Natural killer cell (primary cell): ENCODE results near the gene GARNL3. TPM values are rescaled to one million over a fixed set of nuclear protein-coding genes. Genes with fewer than 3 reads are reported as not detected.

Experiments used
- ATAC-seq, 3 donors: fragments of 150-1000 bp in 2 of 3; fragments of 200-7000 bp in 1 of 3; cut with Tn5 transposase; 1 replicate in 1 of 3; 2 replicates in 2 of 3; pipeline ENCODE4 v1.10.0; 2021; ENCODE audit warnings: mild to moderate bottlenecking in 2 of 3, moderate library complexity in 2 of 3
- DNase-seq, 2 donors: peaks; one replicate each; pipeline versions ENCODE4 v3.0.0 to v3.0.0-alpha.2; 2013 to 2021; ENCODE audit warnings: mixed read lengths in 1 of 2
- H3K27ac ChIP-seq: one replicate; pipeline ENCODE4 v1.5.1; 2013; ENCODE audit warnings: mild to moderate bottlenecking, low read length
- H3K27me3 ChIP-seq: one replicate; pipeline ENCODE4 v1.6.1; 2013; ENCODE audit warnings: low read length; ENCODE audit not compliant: control insufficient read depth, insufficient read depth
- H3K36me3 ChIP-seq: one replicate; pipeline ENCODE4 v1.6.1; 2013; ENCODE audit warnings: low read length; ENCODE audit not compliant: control insufficient read depth, insufficient read depth
- H3K4me1 ChIP-seq: one replicate; pipeline ENCODE4 v1.6.1; 2013; ENCODE audit warnings: low read length; ENCODE audit not compliant: control insufficient read depth, insufficient read depth
- H3K4me3 ChIP-seq: one replicate; pipeline ENCODE4 v1.5.1; 2013; ENCODE audit warnings: low read length
- H3K9me3 ChIP-seq: one replicate; pipeline ENCODE4 v1.6.1; 2013; ENCODE audit warnings: low read length; ENCODE audit not compliant: control insufficient read depth, insufficient read depth
- H3K27ac Mint-ChIP-seq, 2 donors: one replicate each; pipeline ENCODE4 v1.8.0; 2022; ENCODE audit warnings: mild to moderate bottlenecking in 2 of 2, mixed read lengths in 2 of 2, moderate library complexity in 1 of 2
- H3K27me3 Mint-ChIP-seq, 2 donors: one replicate each; pipeline ENCODE4 v1.8.0; 2022; ENCODE audit warnings: low read depth in 2 of 2, mixed read lengths in 2 of 2
- H3K36me3 Mint-ChIP-seq: one replicate; pipeline ENCODE4 v1.8.0; 2022; ENCODE audit warnings: mixed read lengths
- H3K4me1 Mint-ChIP-seq, 2 donors: one replicate each; pipeline ENCODE4 v1.8.0; 2022; ENCODE audit warnings: mixed read lengths in 2 of 2
- H3K4me3 Mint-ChIP-seq: one replicate; pipeline ENCODE4 v1.8.0; 2022; ENCODE audit warnings: mild to moderate bottlenecking, moderate library complexity, mixed read lengths
- H3K9me3 Mint-ChIP-seq, 2 donors: one replicate each; pipeline ENCODE4 v1.8.0; 2022; ENCODE audit warnings: mixed read lengths in 2 of 2
- WGBS: methylation state at CpG from one replicate; pipeline ENCODE4 v1.1.7; 2013; ENCODE audit warnings: missing lambda C conversion rate; ENCODE audit not compliant: insufficient coverage; 5-methylcytosine and 5-hydroxymethylcytosine counted together
- intact Hi-C: fragments of 100-400 bp; cut with micrococcal nuclease; formaldehyde crosslinking; loops from one replicate; pipeline ENCODE4 v1.14.2; 2022
- total RNA-seq, 4 donors: library from RNA; stranded (reverse); fragments of 120-200 nt in 1 of 4; gene quantifications; one replicate each; pipeline versions ENCODE4 v1.2.3 to v1.2.4, GENCODE V29; 2013 to 2022
- TF ChIP-seq, protein P1 (sequence below): fragments of 200-600 bp; IDR thresholded peaks from one replicate; pipeline ENCODE4 v1.8.0; 2022; ENCODE audit warnings: antibody characterized with exemption

Gene GARNL3
- total RNA-seq, 3 donors from 2014 or later (not counting 1 experiment from before 2014, with no cell fraction given): 3.8 to 6.0 (median 6.0) TPM

DNA sequence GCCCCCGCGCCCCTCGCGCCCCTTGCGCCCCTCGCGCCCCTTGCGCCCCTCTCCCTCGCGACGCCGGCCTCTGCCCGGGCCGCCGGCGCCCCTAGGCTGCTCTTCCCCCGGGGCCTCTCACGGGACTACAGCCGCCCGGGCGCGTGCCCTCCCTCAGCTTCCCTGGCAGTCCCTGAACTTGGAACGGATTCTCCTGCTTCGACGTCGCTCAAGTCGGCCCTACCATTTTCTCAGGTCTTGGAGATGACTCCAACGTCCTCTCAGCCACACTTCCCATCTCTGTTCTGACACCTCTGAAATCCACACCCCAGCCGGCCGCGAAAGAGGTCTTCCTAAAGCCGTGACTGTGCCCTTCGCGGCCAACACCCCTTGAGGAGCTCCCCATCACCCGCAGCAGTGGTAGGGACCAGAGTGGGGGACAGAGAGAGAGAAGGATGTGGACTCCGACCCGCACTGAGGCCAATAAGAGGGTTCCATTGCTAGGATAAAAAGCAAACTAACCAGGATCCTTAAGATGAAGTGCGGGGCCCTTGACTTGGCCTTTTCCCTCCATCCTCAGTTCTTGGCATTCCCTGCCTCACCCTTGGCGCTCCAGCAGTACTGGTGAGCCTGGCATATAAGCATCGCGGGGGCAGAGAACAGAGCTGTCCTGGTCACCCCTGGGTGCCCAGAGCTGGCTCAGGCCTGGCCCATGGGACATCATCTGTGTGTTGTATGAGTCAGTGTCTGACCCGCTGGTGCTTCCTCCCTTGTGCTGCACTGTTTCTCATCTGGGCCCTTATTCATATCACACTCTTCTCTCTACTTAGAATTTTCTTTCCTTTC lies 38.6 kb upstream of the GARNL3 start:
- H3K4me3 ChIP-seq: no peak overlapping the region
- TF ChIP-seq, protein P1, sequence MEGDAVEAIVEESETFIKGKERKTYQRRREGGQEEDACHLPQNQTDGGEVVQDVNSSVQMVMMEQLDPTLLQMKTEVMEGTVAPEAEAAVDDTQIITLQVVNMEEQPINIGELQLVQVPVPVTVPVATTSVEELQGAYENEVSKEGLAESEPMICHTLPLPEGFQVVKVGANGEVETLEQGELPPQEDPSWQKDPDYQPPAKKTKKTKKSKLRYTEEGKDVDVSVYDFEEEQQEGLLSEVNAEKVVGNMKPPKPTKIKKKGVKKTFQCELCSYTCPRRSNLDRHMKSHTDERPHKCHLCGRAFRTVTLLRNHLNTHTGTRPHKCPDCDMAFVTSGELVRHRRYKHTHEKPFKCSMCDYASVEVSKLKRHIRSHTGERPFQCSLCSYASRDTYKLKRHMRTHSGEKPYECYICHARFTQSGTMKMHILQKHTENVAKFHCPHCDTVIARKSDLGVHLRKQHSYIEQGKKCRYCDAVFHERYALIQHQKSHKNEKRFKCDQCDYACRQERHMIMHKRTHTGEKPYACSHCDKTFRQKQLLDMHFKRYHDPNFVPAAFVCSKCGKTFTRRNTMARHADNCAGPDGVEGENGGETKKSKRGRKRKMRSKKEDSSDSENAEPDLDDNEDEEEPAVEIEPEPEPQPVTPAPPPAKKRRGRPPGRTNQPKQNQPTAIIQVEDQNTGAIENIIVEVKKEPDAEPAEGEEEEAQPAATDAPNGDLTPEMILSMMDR: no peak
- Mint-ChIP-seq H3K4me1 (peaks cover 15 to 32% of the 10 kb centered on the region in 2 donors), H3K27me3 (peaks cover 10 to 17% of the 10 kb centered on the region in 2 donors), H3K27ac (peak overlapping the region; percentile 70 to 98), H3K9me3 (no peaks in the 10 kb centered on the region), H3K4me3 (peak overlapping the region; percentile 87), H3K36me3 (no peaks in the 10 kb centered on the region)
- peaks cover 22% of the 10 kb centered on the region for H3K4me1 ChIP-seq
- no peaks in the 10 kb centered on the region for H3K36me3 ChIP-seq
- intact Hi-C loops: loop anchor here (10.0 kb wide), 2 partner anchors 169 to 689 kb away; partner anchors contain the start of genes SLC2A8 and ST6GALNAC4
- 30% methylated on average over 42 of the region's 42 CpGs for WGBS
- ATAC-seq: no peak
- DNase-seq: peak in 1 of 2 donors; percentile 35
- peaks cover 2% of the 10 kb centered on the region for H3K27me3 ChIP-seq
- no peak overlapping the region for H3K27ac ChIP-seq
- no peaks in the 10 kb centered on the region for H3K9me3 ChIP-seq

GRCh38 chr9:127229691-127230417 lies 34.7 kb upstream of the GARNL3 start:
- H3K27me3 ChIP-seq: peaks cover 2% of the 10 kb centered on the region
- TF ChIP-seq, protein P1: no peak
- no peak for DNase-seq

GRCh38 chr9:127231666-127232065 lies 32.9 kb upstream of the GARNL3 start:
- Mint-ChIP-seq H3K27ac (no peak overlapping the region), H3K4me3 (no peak overlapping the region), H3K9me3 (no peaks in the 10 kb centered on the region), H3K4me1 (peaks cover under 1 to 2% of the 10 kb centered on the region in 2 donors), H3K36me3 (no peaks in the 10 kb centered on the region), H3K27me3 (peaks cover 22 to 40% of the 10 kb centered on the region in 2 donors)
- TF ChIP-seq, protein P1: no peak
- Histone ChIP-seq H3K36me3 (no peaks in the 10 kb centered on the region), H3K27ac (no peak overlapping the region), H3K4me1 (peaks cover 2% of the 10 kb centered on the region), H3K4me3 (no peak overlapping the region), H3K9me3 (no peaks in the 10 kb centered on the region), H3K27me3 (no peaks in the 10 kb centered on the region)
- no peak for ATAC-seq
- intact Hi-C loops: no loop called here
- WGBS: 100% methylated on average over 3 of the region's 3 CpGs
- DNase-seq: no peak

More at GRCh38 chr9:127229691-127230417, 34.7 kb upstream of the GARNL3 start:
- WGBS: 89% methylated on average over 4 of the region's 4 CpGs
- H3K36me3 ChIP-seq: no peaks in the 10 kb centered on the region
- no peak for ATAC-seq
- no peak overlapping the region for H3K4me3 ChIP-seq
- H3K27ac Mint-ChIP-seq: no peak overlapping the region
- no peak overlapping the region for H3K4me3 Mint-ChIP-seq
- no peaks in the 10 kb centered on the region for H3K36me3 Mint-ChIP-seq
- intact Hi-C loops: loop anchor here (10.0 kb wide), 2 partner anchors 165 to 685 kb away; partner anchors contain the start of genes SLC2A8 and ST6GALNAC4
- H3K4me1 Mint-ChIP-seq: peaks cover 10 to 13% of the 10 kb centered on the region in 2 donors
- peaks cover 12% of the 10 kb centered on the region for H3K4me1 ChIP-seq
- H3K9me3 Mint-ChIP-seq: no peaks in the 10 kb centered on the region
- no peak overlapping the region for H3K27ac ChIP-seq
- H3K9me3 ChIP-seq: no peaks in the 10 kb centered on the region
- peaks cover 23 to 32% of the 10 kb centered on the region in 2 donors for H3K27me3 Mint-ChIP-seq
